OCI-M2 (cell line): Measurements from ENCODE around the gene PRSS8.
"Not testable (repeated sequence)": the region's sequence is repeated elsewhere in the genome, so short reads cannot be mapped to it uniquely, and the experiment has no call there.

Experiments used
- DNase-seq: peaks from one replicate; lab custom pipeline; 2025; ENCODE audit not compliant: unreplicated experiment; lab: John Stamatoyannopoulos, UW

PRSS8 gene

GRCh38 chr16:31135535-31136286 is at the start of gene PRSS8:
Gene PRSS8 (minus strand): TSS chr16:31135727. CDS start chr16:31135498, 229 bp downstream.
- no peak for DNase-seq

- DNase-seq, result no peak
These were observed 49.4 kb upstream of the PRSS8 start for GRCh38 chr16:31184888-31185287.

GRCh38 chr16:31183432-31184428 is 48.2 kb upstream of the PRSS8 start:
- no peak for DNase-seq

- no peak for DNase-seq
These were observed 46.9 kb upstream of the PRSS8 start for GRCh38 chr16:31182391-31182790.

GRCh38 chr16:31181102-31181830 is 45.7 kb upstream of the PRSS8 start:
- no peak for DNase-seq

DNA sequence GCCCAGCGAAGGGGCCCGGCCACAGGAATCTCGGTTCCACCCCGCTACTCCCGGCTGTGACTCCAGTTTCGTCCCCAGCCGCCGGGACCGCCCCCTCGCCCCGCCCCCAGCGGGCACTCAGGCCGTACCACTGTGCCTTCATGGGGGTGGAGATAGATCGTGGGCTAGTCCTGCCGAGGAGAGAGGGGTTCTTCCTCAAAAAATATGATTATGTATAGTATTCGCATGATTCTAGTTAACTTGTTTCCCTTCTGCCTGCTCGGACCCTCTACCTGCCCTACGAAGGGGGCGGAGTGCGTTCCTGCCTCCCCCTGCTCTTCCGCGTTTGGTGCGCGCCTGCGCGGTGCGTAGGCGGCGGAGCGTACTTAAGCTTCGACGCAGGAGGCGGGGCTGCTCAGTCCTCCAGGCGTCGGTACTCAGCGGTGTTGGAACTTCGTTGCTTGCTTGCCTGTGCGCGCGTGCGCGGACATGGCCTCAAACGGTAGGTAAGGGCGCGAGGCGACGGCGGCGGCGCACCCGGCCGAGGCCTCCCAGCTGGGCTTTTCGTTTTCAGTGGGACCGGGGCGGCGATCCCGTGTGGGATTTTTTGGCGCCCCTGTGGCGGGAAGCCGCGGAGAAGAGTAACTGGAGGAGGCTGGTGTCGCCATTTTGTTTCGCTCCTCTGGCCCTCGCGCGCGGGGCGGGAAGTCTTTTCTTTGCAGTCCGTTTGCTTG is 44.4 kb upstream of the PRSS8 start, which contains the start of gene FUS:
Gene FUS (plus strand): TSS at position 393 of the 713 bp plus-strand sequence. CDS start 76 bp downstream, at position 469.
- DNase-seq, result no peak

- no peak for DNase-seq
These were observed 43.8 kb upstream of the PRSS8 start for GRCh38 chr16:31179219-31179746.

DNA sequence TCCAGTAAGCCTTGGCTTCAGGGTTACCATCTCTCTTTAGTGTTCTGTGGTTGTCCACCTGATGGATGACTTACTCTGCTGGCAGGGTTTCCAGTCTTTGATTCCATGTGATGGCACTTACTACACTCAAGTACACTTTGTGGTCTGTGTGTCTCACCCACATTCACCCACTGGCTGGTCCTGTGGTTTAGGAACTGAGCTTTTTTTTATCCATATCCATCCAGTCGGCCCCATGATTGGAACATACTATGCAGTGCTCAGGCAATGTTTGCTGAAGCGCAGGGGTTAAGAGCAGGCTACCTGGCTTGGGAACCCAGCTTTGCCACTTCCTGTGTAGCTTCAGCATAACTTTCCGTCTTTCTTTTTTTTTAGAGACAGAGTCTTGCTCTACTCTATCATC is 41.6 kb upstream of the PRSS8 start:
- DNase-seq, result no peak

GRCh38 chr16:31170048-31170447 is 34.5 kb upstream of the PRSS8 start:
- DNase-seq, result not testable (repeated sequence)

GRCh38 chr16:31168848-31169247 is 33.3 kb upstream of the PRSS8 start:
- no peak for DNase-seq

DNA sequence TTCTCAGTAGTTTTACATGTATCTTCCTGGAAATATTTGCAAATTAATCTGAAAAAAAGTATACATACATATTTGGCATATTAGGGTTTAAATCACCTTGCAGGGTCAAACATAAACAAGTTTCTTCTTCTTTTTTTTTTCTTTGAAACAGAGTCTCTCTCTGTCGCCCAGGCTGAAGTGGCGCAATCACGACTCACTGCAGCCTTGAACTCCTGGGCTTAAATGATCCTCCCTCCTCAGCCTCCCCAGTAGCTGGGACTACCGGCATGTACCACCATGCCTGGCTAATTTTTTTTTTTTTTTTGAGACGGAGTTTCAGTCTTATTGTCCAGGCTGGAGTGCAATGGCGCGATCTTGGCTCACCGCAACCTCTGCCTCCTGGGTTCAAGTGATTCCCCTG is 31.8 kb upstream of the PRSS8 start:
- no peak for DNase-seq

- DNase-seq, result no peak
These were observed 21.6 kb upstream of the PRSS8 start for GRCh38 chr16:31157136-31157535.

DNA sequence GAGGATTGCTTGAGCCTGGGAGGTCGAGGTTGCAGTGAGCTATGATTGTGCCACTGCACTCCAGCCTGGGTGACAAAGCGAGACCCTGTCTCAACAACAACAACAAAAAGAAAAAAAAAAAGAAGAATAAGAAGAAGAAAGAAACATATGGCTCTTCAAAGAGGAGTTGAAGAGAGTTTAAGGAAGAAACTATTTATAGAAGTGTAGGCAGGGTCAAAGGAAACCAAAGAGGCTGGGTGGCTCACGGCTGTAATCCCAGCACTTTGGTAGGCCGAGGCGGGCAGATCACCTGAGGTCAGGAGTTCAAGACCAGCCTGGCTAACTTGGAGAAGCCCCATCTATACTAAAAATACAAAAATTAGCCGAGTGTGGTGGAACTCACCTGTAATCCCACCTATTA is 15.4 kb upstream of the PRSS8 start:
- DNase-seq, result not testable (repeated sequence)

DNA sequence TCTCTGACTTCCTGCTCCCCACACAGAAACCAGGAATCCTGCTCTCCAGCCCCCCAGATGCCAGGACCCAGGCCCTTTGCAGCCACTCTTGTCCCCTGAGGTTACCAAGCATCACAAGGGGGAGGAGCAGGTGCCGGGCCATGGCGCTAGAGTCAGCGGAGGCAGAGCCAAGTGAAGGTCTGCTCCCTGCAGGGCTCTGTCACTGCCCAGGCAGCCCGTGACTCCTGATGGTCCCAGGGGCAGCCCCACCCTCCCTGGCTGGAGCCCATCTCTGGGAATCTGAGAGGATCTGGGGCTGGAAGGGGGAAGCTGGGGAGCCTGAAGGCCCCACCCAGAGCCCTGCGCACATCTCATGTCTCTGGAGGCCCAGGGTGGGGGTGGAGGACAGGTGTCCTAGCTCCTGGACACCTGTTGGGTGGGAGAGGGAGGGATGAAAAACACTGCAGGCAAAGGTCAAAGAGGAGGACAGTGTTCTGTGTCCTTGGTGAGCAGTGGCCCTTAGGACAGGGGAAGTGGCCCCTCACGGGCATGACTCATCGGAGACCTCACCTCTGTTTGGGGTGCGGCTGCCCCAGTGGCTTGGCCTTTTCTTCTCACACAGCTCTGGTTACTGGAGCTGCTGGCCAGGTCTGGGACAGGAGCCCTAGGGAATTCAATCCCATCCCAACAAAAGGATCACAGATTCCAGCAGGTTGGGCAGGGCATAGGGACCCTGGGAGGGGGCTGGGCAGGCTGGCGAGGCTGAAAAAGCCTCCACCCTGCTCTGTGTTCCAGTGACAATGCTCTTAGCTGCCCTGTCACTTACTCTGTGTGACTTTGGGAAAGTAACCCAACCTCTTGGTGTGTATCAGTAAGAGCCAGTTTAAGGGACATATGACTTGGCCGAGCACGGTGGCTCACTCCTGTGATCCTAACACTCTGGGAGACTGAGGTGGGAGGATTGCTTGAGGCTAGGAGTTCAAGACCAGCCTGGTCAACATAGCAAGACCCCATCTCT is 14.7 kb upstream of the PRSS8 start, which contains the start of gene PRSS36:
Gene PRSS36 (minus strand): TSS at position 173 of the 997 bp plus-strand sequence. CDS start 31 bp downstream, at position 142.
- DNase-seq, result no peak

DNA sequence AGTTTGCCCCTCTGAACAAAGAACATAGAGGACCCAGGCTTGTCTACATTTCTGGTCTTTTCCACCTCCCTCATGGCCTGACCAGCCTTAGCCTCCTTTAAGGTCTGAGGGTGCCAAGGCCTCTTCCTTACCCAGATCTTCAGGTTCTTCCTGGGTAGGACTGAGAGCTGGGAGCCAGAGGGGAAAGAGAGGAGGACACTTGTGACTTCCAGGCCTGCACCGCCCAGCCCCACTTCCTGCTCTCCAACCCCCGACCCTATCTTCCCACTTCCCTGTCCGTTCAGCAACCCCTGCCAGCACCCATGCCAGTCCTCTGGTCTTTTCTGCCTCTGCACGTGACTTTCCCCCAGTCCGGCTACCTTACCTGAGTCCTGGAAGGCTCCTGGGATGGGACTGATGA is 13.8 kb upstream of the PRSS8 start:
- no peak for DNase-seq

- DNase-seq, result no peak
These were observed 13.4 kb upstream of the PRSS8 start for GRCh38 chr16:31148896-31149295.

DNA sequence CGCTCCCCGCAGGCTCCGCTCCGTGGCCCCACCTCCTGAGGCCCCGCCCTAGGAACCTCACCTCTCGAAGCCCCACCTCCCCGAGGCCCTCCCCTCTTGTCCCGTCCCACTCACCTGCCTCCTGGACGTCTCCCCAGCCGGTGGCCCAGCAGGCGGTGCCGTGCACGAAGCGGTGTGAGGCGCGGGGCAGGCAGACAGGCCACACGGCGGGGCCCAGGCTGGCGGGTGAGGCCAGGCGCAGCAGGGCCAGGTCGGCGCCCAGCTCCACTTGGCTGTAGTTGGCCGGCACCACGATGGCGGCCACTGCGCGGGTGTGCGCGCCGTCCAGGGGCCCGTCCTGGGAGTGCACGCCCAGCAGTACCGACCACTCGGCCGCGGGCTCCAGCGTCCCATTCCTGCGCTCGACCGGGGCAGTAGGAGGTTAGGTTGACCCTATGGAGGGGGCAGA is 12.8 kb upstream of the PRSS8 start:
- no peak for DNase-seq

GRCh38 chr16:31147574-31147973 is 12.0 kb upstream of the PRSS8 start:
- DNase-seq, result no peak
